Esophagus squamous epithelium (tissue), 5 donors: ENCODE measurements around the gene ACER3. TPM values are rescaled to one million over a fixed set of nuclear protein-coding genes. Genes with fewer than 3 reads are reported as not detected.

Experiments used
- DNase-seq: peaks from one replicate; lab custom pipeline; 2025; lab: John Stamatoyannopoulos, UW
- H3K27ac ChIP-seq, 4 donors: fragments of 200-600 bp; sonication (generic); one replicate each; pipeline ENCODE4 v1.5.1; 2016 to 2019; ENCODE audit warnings: mild to moderate bottlenecking in 1 of 4
- H3K27me3 ChIP-seq, 4 donors: fragments of 200-600 bp; sonication (generic); 1 replicate in 3 of 4; 2 replicates in 1 of 4; pipeline versions ENCODE4 v1.5.1 to v1.6.0; 2017 to 2021; ENCODE audit warnings: antibody characterized with exemption in 1 of 4
- H3K36me3 ChIP-seq, 3 donors: fragments of 200-600 bp; sonication (generic); one replicate each; pipeline ENCODE4 v1.5.1; 2016 to 2019
- H3K4me1 ChIP-seq, 3 donors: fragments of 200-600 bp; sonication (generic); one replicate each; pipeline ENCODE4 v1.5.1; 2017 to 2019
- H3K4me3 ChIP-seq, 4 donors: fragments of 200-600 bp; sonication (generic); 1 replicate in 3 of 4; 2 replicates in 1 of 4; pipeline ENCODE4 v1.5.1; 2016 to 2019; ENCODE audit warnings: mild to moderate bottlenecking in 2 of 4, moderate library complexity in 1 of 4
- H3K9me3 ChIP-seq, 3 donors: fragments of 200-600 bp; sonication (generic); one replicate each; pipeline ENCODE4 v1.5.1; 2016 to 2019
- CTCF ChIP-seq, 6 experiments: fragments of 450-650 bp in 4 of 6; fragments of 200-600 bp in 2 of 6; sonication (generic) in 2 of 6; IDR thresholded peaks; one replicate each; pipeline ENCODE4 v1.5.1; 2016 to 2019; ENCODE audit warnings: antibody characterized with exemption in 6 of 6, mild to moderate bottlenecking in 4 of 6, moderate library complexity in 4 of 6
- POLR2A ChIP-seq, 4 donors: fragments of 450-650 bp; IDR thresholded peaks; one replicate each; pipeline ENCODE4 v1.6.1; 2017; ENCODE audit warnings: antibody characterized with exemption in 4 of 4, mild to moderate bottlenecking in 4 of 4, moderate library complexity in 3 of 4
- WGBS, 2 donors: methylation state at CpG; one replicate each; pipeline ENCODE4 v1.1.5; 2018; 5-methylcytosine and 5-hydroxymethylcytosine counted together
- intact Hi-C: fragments of 100-400 bp; cut with DNase I; formaldehyde crosslinking; loops from one replicate; pipeline ENCODE4 v1.15.0; 2022
- total RNA-seq, 4 donors: library from RNA; depleted of rRNA; stranded (reverse); fragments of >200 nt; gene quantifications; one replicate each; pipeline ENCODE4 v1.1.0, GENCODE V29; 2016
- donor health status: DM: yes; HTN: yes; CAD: no.

Gene ACER3
- total RNA-seq, 4 donors from 2014 or later, result 9.9 to 34.2 (median 23.3) TPM

GRCh38 chr11:76888989-76889388, 28.3 kb downstream of the ACER3 start:
- 80 to 96% methylated on average over 1 of the region's 1 CpG for WGBS, 2 donors
- peaks cover 0 to 7% (median 0%) of the 10 kb centered on the region in 3 donors for H3K36me3 ChIP-seq
- no peaks in the 10 kb centered on the region for H3K27me3 ChIP-seq
- peaks cover 0 to 13% (median 12%) of the 10 kb centered on the region in 3 donors for H3K4me1 ChIP-seq
- no peak for DNase-seq
- intact Hi-C loops, result no loop called here
- H3K4me3 ChIP-seq, result no peak overlapping the region
- H3K9me3 ChIP-seq, result no peaks in the 10 kb centered on the region
- no peak overlapping the region for H3K27ac ChIP-seq
- no peak for TF ChIP-seq CTCF (IDR thresholded peaks at IDR 0.05)
- TF ChIP-seq POLR2A (IDR thresholded peaks at IDR 0.05), result no peak

DNA sequence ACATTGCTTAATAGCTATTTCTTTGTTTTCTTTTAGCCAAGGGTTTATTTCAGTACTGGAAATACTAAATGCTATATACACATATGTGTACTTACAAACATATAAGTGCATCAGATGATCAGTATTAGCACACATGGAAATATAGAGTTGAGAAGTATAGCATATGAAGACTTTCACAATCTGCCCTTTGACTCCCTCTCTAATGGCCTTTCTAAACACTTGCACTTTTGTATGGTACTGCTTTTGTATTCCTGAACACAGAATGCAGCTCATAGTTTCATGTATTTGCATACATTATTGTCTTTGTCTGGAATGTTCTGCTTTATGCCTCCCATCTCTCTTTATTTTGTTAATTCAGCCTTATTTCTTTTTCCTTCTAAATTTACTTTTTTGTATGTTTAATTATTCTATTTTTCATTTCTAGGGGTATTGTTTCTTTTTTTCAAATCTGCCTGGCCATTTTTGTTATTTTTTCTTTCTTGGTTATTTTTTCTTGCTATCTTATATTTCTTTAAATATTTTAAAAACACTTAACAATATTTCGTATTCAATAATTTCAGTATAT, 28.8 kb downstream of the ACER3 start:
- Histone ChIP-seq H3K27ac (no peak overlapping the region), H3K4me1 (peaks cover 0 to 13% (median 12%) of the 10 kb centered on the region in 3 donors), H3K36me3 (peaks cover 0 to 7% (median 0%) of the 10 kb centered on the region in 3 donors), H3K4me3 (no peak overlapping the region), H3K9me3 (no peaks in the 10 kb centered on the region), H3K27me3 (no peaks in the 10 kb centered on the region)
- DNase-seq, result no peak
- intact Hi-C loops, result no loop called here
- WGBS, 2 donors, result 50 to 92% methylated on average over 1 of the region's 1 CpG
- no peak for TF ChIP-seq POLR2A (IDR thresholded peaks at IDR 0.05)
- TF ChIP-seq CTCF (IDR thresholded peaks at IDR 0.05), result no peak

DNA sequence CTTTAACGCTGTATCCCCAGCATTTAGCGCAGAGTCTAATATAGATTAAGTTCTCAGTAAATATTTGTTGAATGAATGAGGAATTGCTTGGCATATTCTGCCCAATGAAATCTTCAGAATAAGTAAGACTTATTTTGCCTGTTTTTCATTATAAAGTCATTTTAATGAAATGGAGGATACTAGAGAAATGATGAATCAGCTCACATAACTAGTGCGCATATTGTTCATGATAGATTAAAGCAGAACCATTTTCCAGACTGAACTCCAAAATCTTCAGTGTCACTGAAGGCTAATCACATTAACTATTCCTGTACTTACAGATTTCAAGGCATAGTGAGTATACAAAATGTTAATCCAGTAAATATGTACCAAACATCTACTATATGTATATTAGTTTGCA, 29.6 kb downstream of the ACER3 start:
- TF ChIP-seq POLR2A (IDR thresholded peaks at IDR 0.05), result no peak
- no peak for TF ChIP-seq CTCF (IDR thresholded peaks at IDR 0.05)
- Histone ChIP-seq H3K9me3 (no peaks in the 10 kb centered on the region), H3K27me3 (no peaks in the 10 kb centered on the region), H3K4me1 (peaks cover 0 to 6% (median 5%) of the 10 kb centered on the region in 3 donors), H3K4me3 (no peak overlapping the region), H3K27ac (no peak overlapping the region), H3K36me3 (peaks cover 0 to 7% (median 0%) of the 10 kb centered on the region in 3 donors)
- intact Hi-C loops, result no loop called here
- DNase-seq, result no peak
- 96% methylated on average over 3 of the region's 3 CpGs for WGBS, 2 donors

DNA sequence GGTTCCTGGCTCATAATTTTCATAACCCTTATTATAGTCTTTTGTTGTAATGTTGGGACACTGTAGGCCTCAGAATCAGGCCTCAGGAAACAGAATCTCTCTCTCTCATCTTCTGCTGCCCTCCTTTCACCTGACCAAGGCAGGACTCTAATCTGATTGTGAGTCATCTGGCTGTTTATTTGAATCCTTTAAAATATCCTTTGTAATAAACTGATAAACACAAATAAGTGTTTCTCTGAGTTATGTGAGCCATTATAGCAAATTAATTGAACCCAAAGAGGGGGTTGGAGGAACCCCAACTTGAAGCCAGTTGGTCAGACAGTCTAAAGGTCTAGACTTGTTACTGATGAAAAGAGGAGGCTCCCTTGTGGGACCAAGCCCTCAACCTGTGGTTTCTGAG, 30.6 kb downstream of the ACER3 start:
- intact Hi-C loops, result no loop called here

GRCh38 chr11:76891793-76892192, 31.1 kb downstream of the ACER3 start:
- TF ChIP-seq CTCF (IDR thresholded peaks at IDR 0.05) (no peak), POLR2A (IDR thresholded peaks at IDR 0.05) (no peak)
- no peaks in the 10 kb centered on the region for H3K4me1 ChIP-seq
- DNase-seq, result no peak
- 84 to 87% methylated on average over 2 of the region's 2 CpGs for WGBS, 2 donors
- intact Hi-C loops, result no loop called here
- H3K36me3 ChIP-seq, result peaks cover 0 to 7% (median 0%) of the 10 kb centered on the region in 3 donors
- no peaks in the 10 kb centered on the region for H3K27me3 ChIP-seq
- H3K4me3 ChIP-seq, result no peak overlapping the region
- no peaks in the 10 kb centered on the region for H3K9me3 ChIP-seq
- no peak overlapping the region for H3K27ac ChIP-seq

More for the DNA sequence above, 30.6 kb downstream of the ACER3 start:
- TF ChIP-seq POLR2A (IDR thresholded peaks at IDR 0.05), result no peak
- TF ChIP-seq CTCF (IDR thresholded peaks at IDR 0.05), result no peak
- no peaks in the 10 kb centered on the region for H3K4me1 ChIP-seq
- H3K9me3 ChIP-seq, result no peaks in the 10 kb centered on the region
- no peak overlapping the region for H3K27ac ChIP-seq
- no peaks in the 10 kb centered on the region for H3K27me3 ChIP-seq
- no peak overlapping the region for H3K4me3 ChIP-seq
- no peak for DNase-seq
- peaks cover 0 to 7% (median 0%) of the 10 kb centered on the region in 3 donors for H3K36me3 ChIP-seq
